D341Med (cell line): Measurements from ENCODE around the gene ABHD16B.
"Not testable (repeated sequence)": the region's sequence is repeated elsewhere in the genome, so short reads cannot be mapped to it uniquely, and the experiment has no call there.

Experiments used
- DNase-seq: peaks from one replicate; pipeline ENCODE4 v3.0.0; 2012; ENCODE audit warnings: low spot score

ABHD16B gene

GRCh38 chr20:63835021-63835858, 26.1 kb upstream of the ABHD16B start:
- DNase-seq, result no peak

DNA sequence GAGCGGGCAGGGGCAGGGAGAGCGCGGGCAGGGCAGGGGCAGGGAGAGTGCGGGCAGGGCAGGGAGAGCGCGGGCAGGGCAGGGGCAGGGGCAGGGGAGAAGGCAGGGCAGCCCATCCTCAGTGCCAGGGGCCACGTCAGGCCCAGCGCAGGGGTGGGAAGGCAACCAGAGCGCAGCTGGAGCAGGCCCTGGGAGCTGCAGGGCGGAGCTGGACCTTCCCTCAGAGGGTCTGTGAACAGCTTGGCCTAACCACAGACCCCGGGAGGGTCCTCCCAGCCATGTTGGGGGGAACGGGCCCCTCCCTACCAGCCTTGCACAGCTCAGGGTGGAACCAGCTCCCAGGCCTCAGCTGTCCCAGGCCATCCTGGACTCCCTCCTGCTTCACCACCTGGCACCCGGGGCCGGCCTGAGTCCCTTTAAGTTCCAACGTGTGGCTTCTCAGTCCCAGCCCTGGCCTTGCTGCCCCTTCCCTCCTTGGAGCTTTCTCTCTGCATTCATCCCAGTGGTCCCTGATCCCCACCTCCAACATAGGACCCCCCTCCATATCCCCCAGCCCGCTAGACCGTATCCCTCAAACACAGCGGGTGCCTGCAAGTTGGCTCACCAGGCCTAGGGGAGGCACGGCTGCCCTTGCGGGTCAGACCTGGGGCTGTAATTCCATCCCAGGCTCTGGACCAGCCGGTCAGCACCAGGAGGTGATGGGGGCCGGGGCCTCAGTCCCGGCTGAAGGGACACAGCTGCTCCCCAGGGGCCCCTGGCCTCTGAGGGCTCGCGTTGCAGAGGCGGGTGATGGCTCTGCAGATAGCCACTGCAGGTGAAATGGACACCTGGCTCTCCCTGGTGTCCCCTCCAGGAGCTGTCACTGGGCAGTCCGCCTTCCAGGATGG, 24.6 kb upstream of the ABHD16B start:
- DNase-seq, result no peak

DNA sequence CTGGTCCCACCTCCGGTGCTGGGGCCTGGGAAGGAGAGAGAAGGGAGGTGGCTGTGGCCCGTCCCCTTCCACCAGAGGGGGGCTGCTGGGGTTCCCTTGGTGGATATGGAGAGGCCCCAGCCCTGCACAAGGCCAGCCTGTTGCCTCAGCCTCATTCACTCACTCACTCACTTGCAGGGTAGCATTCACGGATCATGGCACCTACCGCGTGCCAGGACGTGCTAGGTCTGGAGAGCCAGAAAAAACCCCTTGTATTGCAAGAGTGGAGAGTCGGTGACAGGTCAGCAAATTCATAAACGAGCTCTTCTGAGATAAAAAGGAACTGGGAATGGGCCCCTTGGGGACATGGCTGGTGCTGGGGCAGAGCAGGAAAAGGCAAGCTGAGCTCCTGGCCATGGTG, 23.8 kb upstream of the ABHD16B start:
- DNase-seq, result no peak

- no peak for DNase-seq
These were observed 21.7 kb upstream of the ABHD16B start for GRCh38 chr20:63839620-63840019.

DNA sequence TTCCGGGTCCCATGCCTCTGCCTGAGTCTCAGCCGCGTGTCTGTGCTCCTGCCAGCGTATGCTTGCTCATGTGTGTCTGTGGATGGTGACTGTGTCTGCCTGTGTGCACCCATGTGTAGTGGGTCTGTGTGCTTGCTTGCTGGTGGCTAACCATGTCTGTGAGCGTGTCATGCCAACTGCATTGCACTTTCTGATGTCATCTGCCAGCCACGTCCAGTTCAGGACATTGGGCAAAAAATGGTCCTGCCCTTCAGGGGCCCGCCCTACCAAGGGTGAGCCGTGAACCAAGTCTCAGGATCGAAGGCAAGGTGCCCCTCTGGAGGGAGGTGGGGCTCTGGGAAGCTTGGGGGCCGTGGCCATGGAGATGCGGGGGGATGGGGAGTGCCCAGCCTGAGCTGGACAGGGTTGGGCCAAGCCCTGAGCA, 20.9 kb upstream of the ABHD16B start:
- DNase-seq, result no peak

DNA sequence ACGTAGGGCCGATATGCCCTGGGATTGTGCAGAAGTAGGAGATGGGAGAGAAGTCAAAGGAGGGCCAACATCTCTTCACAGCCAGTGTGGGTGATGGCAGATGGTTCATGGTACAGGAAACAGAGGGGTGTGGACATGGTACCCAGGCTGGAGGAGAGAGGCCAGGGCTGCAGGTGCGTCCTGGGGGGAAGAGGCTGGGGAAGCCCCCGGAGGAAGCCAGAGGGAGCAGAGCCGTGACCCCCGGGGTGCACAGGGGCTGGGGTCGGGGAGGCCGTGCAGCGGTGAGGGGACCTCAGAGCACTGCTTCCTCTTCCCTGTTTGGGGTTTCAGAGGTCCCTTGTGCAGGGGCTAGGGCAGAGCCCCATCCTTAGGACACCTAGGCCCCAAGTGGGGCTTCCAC, 19.0 kb upstream of the ABHD16B start:
- DNase-seq, result no peak

GRCh38 chr20:63843222-63843621, 18.1 kb upstream of the ABHD16B start:
- DNase-seq, result no peak

GRCh38 chr20:63843778-63844177, 17.5 kb upstream of the ABHD16B start:
- DNase-seq, result no peak

DNA sequence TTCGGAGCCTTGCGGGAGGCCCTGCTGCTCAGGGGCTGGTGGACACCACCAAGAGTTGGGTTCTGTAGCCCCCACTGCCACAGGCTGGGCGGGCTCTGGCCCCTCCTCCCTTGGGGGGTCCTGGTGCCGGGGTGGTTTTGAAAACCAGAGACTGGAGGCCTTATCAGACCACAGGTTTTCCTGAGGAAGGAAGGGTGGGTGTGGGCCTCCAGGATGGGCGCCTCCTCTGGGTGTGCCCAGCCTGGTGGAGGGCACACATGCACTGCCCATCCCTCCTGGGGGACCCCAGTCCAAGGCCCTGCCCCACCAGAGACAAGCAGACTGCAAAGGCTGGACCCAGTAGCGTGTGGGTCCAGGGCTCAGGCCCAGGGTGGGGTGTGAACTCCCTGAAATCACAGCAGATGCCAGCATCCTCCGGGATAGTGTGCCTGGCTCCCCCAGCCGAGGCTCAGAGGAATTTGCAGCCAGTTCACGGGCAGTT, 16.7 kb upstream of the ABHD16B start:
- no peak for DNase-seq

DNA sequence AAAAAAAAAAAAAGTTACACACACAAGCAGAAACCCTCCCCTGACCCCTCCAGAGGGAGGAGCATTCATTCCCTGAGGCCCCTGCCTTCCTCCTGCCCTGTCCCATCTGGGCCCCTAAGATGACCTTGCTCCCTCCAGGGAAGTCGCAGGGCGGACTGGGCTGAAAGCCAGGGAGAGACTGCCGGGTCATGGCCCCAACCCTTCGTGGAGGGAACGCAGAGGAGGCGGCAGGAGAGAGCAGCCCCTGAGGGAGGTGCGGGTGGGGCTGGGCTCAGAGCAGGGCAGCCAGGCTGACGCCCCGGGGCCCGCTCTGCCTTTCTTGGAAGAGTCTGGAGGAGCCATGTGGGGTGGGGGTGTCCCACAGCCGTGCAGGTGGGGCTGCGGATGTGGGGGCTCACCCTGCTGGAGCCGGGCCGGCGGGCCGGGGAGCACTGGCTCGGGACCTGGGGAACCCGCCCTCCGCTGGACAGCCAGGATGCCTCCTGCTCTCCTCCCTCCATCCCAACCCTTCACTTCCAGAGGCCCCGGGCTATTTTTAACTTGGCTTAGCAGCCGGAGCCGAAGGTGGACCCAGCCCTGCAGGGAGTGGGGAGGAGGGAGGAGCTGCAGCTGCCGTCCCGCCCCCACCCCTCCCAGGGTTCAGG, 15.0 kb upstream of the ABHD16B start:
- no peak for DNase-seq

GRCh38 chr20:63846888-63847236, 14.4 kb upstream of the ABHD16B start:
- DNase-seq, result no peak

DNA sequence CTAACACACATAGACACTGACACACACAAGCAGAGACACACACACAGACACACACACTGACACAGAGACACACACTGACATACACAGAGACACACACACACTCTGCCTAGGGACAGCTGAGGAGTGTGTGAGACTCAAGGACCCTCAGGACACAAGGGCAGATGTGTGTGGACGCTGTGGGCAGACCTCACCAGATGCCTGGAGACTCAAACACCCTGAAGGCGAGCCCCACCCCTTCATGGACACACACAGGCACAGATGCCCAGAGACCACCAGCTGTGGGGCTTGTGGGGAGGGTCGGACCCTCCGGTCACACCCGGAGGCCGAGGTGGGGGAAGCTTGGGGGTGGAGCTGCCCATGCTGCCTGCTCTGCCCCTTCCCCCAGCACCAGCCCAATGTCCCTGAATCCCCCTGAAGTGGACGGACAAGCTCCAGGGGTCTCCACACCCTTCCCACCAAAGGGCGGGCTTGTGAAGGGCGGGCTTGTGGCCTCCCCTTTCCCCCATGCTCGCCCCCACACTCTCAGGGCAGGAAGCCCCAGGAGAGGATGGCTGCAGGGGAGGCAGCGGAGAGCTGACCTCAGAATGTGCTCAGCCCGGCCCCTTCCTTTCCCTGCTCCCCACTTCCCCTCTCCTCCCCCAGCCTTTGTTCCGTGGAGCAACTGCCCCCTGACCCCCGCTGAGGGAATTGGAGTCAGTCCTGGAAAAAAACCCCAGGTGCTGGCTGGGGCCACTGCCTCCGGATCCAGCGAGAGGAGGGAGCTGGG, 13.9 kb upstream of the ABHD16B start:
- no peak for DNase-seq

DNA sequence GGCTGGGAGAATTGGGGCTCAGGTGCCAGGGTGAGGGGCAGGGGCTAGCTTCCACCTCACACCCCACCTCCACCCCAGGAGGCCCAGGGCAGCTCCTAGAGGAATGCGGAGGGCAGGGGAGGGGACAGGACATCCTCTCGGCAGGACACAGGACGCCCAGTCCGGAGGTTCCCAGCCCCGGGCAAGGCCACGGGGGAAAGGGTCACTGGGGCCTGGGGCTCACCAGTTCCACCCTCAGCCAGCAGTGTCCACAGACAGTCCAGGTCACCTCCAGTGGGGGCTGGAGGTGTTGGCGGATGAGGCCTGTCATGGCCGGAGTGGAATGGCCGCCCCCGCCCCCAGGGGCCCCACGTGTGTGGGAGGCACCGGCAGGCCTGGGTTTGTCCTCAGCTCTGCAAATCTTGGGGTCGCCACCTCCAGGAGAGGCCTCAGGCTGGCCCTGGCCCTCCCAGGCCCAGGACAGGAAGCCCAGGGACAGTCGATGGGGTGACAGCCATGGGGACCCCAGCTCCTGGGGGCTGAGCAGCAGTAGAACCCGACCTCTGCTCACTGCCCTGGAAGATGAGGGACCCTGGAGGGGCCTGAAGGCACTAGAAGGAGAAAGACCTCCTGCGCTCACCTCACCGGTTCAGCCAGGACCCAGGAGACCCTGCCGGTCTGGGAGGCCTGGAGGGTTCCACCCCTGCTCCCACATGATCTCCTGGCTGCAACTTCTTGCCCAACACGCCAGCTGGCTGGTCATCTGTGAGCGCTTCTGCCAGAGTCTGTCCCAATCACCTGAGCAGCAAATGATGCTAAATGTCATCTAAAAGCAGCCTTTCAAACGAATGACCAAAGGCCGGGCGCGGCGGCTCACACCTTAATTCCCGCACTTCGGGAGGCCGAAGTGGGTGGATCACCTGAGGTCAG, 13.0 kb upstream of the ABHD16B start:
- no peak for DNase-seq

- DNase-seq, result no peak
These were observed 10.4 kb upstream of the ABHD16B start for GRCh38 chr20:63850689-63851547.

- DNase-seq, result not testable (repeated sequence)
These were observed 9.8 kb upstream of the ABHD16B start for GRCh38 chr20:63851548-63851943.

DNA sequence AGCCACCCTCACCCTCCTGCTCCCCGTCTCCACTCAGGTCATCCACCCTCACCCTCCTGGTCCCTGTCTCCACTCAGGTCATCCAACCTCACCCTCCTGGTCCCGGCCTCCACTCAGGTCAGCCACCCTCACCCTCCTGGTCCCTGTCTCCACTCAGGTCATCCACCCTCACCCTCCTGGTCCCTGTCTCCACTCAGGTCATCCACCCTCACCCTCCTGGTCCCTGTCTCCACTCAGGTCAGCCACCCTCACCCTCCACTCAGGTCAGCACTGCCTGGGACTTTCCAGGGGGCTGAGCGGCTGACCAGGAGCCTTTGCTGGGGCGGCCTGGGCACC, 7.6 kb upstream of the ABHD16B start:
- not testable (repeated sequence) for DNase-seq

DNA sequence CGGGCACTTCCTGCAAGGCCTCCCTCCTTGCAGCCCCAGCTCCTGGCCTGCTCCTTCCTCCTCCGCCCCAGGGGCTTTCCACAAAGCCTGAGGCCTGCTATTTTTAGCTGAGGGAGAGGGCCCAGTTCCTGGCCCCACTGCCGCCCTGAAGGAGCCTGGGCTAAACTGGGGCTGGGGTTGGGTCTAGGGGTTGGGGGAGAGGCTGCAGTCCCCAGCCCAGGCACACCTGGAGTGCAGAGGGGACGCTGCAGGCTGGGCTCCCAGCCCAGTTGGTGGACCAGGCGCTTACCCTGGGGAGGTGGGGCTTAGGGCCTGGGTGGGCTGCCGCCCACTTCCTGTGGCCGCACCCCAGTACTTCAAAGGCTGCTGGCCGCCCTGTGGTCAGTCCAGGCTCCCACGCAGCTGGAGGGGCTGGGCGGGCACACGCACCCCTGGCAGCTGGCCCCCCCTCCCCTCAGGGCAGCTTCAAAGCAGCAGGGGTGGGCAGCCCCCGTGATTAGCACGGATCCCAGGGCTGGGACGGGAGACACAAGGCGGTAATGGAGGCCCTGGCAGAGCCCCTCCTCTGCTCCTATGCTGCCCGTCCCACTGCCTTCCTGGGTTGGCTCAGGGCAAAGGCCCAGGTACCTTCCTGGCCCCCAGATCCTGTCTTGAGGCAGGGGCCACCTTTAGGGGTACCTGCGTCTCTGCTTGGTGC, 7.1 kb upstream of the ABHD16B start:
- DNase-seq, result no peak

- DNase-seq, result no peak
These were observed 6.4 kb upstream of the ABHD16B start for GRCh38 chr20:63854766-63855362.
